ENCODE data around the gene EPB42.

Gene EPB42

DNA sequence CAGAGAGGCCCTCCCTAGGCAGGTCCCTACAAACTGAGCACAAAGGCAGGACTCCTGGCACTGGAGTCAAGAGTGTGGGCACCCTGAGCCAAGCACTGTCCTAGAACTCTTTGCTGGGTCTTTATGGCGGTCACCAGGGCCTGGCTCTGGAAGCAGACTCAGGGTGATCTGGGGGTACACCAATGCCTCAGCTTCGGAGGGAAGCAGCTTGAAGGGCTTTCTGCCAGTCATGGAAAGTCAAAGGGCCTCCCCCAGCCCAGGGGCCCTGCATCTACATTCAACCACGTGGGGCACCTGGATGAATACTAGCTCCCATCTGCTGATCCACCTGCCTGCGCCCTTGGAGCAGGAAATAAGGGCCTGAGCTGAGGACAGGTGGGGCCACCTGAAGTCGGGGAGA, 7.4 kb downstream of the EPB42 start:
- ATAC-seq (replicated peaks) (no peak), DNase-seq (no peak)
- Mint-ChIP-seq H3K27ac (no peak overlapping the region), H3K9me3 (no peaks in the 10 kb centered on the region), H3K4me1 (ENCODE audit: low read depth in 2 of 2) (no peaks in the 10 kb centered on the region), H3K4me3 (no peak overlapping the region), H3K27me3 (peaks cover 21 to 40% of the 10 kb centered on the region in 2 donors), H3K36me3 (ENCODE audit: insufficient read depth) (peaks cover 3% of the 10 kb centered on the region)

DNA sequence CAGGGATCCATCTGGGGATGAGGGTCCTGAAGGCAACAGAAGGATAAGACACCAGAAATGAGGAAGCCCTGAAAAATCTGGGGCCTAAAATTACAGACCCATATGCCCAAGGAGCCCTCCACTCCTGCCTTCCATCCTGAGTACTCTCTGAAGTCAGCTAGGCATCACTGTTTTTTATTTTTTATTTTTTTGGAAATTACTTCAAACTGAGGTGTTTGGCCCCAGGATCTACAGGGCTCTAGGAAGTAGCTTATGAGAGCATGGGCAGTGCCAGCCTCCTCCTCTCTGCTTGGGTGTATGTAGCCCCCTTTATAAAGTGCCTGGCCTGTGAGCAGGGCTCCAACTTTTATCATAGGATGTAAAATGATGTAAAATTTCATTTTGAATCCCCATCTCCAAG, 7.9 kb downstream of the EPB42 start:
- H3K36me3 Mint-ChIP-seq (ENCODE audit: insufficient read depth), result peaks cover 3% of the 10 kb centered on the region

DNA sequence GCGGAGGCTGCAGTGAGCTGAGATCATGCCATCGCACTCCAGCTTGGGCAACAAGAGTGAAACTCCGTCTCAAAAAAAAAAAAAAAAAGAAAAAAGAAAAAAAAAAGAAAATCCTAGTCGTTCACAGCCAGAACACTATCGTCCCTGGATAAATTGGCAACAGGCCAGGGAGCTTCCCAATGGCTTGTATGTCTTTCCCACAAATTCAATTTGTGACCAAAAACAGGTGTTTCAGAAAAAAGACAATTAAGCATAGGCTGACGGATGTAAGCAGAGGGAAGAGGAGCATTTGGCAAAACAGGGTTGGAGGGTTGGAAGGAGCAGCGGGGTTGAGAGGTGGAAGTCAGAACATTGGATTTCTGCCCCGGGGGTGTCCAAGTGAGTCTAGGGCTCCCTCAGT, 8.5 kb downstream of the EPB42 start:
- ATAC-seq (replicated peaks) (no peak), DNase-seq (no peak)
- Mint-ChIP-seq H3K36me3 (ENCODE audit: insufficient read depth) (peaks cover 3% of the 10 kb centered on the region), H3K9me3 (no peaks in the 10 kb centered on the region), H3K4me1 (ENCODE audit: low read depth in 2 of 2) (no peaks in the 10 kb centered on the region), H3K4me3 (no peak overlapping the region), H3K27me3 (peaks cover 24 to 51% of the 10 kb centered on the region in 2 donors), H3K27ac (no peak overlapping the region)

More for the DNA sequence above, 7.9 kb downstream of the EPB42 start:
- no peaks in the 10 kb centered on the region for H3K4me1 Mint-ChIP-seq (ENCODE audit: low read depth in 2 of 2)
- peaks cover 22 to 45% of the 10 kb centered on the region in 2 donors for H3K27me3 Mint-ChIP-seq
- DNase-seq, result no peak
- H3K4me3 Mint-ChIP-seq, result no peak overlapping the region
- ATAC-seq (replicated peaks), result no peak
- no peak overlapping the region for H3K27ac Mint-ChIP-seq
- H3K9me3 Mint-ChIP-seq, result no peaks in the 10 kb centered on the region

DNA sequence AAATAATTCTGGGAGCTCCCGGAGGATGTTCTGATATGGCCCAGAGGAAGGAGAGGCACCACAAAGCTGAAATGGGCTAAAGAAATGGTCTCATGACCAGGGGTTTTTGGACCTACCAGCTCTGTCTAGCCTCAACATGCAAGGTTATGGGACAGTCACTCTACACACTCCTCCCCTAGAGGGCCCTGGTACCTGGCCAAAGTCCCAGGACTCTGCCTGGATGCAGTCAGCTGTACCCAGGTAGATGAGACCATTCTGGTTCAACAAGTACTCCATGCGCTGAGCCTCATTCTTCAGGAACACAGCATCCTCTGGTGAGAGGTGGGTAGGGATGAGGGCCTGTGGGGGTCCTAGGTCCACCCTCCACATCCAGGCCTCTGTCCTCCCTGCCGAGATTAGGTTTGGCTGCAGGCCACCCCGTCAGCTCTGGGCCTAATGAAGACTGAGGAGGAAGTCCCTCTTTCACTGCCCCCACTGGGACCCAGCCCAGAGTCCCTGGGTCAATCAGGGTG, 9.5 kb downstream of the EPB42 start:
- peaks cover 3% of the 10 kb centered on the region for H3K36me3 Mint-ChIP-seq (ENCODE audit: insufficient read depth)
- no peak for ATAC-seq (replicated peaks)
- no peak for DNase-seq

DNA sequence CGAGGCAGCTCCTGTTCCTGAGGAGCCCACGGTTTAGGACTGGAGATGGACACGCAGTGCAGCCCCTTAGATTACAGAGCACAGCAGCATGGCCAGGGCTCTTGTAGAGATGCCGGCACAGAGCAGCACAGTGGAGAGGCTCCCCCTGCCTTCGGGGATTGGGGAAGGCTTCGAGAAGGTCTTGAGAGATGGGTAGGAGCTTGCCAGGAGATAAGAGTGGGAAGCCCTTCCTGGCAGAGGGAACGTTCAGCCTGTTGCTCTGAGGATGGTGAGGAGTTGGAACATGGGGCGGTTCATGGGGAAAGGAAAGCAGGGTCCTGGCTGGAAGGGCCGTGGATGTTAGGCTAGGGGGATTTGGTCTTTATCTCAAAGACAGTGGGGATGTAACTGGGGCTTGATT, 10.0 kb downstream of the EPB42 start:
- peaks cover 3% of the 10 kb centered on the region for H3K36me3 Mint-ChIP-seq (ENCODE audit: insufficient read depth)
- H3K27me3 Mint-ChIP-seq, result peaks cover 24 to 51% of the 10 kb centered on the region in 2 donors
- no peaks in the 10 kb centered on the region for H3K4me1 Mint-ChIP-seq (ENCODE audit: low read depth in 2 of 2)
- no peak for ATAC-seq (replicated peaks)
- no peaks in the 10 kb centered on the region for H3K9me3 Mint-ChIP-seq
- no peak overlapping the region for H3K27ac Mint-ChIP-seq
- no peak overlapping the region for H3K4me3 Mint-ChIP-seq
- no peak for DNase-seq

More for the DNA sequence above, 9.5 kb downstream of the EPB42 start:
- Mint-ChIP-seq H3K27me3 (peaks cover 24 to 51% of the 10 kb centered on the region in 2 donors), H3K27ac (no peak overlapping the region), H3K4me1 (ENCODE audit: low read depth in 2 of 2) (no peaks in the 10 kb centered on the region), H3K9me3 (no peaks in the 10 kb centered on the region), H3K4me3 (no peak overlapping the region)

DNA sequence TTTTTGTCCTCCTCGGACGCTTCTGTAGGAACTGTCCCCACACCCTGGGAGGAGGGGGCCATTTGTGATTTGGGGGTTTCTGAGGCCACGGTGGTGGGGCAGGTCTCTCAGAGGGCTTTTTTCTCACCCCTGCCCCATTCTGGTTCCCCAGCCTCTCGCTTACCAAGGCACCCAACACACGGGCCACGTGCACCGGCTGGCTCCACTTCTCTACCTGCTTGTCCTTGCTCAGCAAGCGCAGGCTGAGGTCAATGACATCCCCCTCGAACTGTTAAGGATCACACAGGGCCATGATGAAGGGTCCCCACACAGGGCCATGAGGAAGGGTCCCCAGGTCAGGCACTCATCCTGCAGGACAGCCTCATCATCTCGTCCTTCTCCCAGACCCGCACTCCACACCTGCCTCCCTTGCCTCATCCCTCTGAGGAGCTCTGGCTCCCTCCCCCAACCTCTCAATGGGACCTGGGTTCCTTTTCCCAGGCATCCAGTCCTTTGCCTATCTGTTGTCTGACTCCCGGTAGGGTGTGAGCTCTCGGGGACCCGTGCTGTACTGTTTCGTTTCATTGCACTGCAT, 10.6 kb downstream of the EPB42 start:
- Mint-ChIP-seq H3K4me3 (no peak overlapping the region), H3K27me3 (peaks cover 24 to 51% of the 10 kb centered on the region in 2 donors), H3K36me3 (ENCODE audit: insufficient read depth) (peaks cover 3% of the 10 kb centered on the region), H3K27ac (no peak overlapping the region), H3K9me3 (no peaks in the 10 kb centered on the region), H3K4me1 (ENCODE audit: low read depth in 2 of 2) (no peaks in the 10 kb centered on the region)
- no peak for ATAC-seq (replicated peaks)
- no peak for DNase-seq

DNA sequence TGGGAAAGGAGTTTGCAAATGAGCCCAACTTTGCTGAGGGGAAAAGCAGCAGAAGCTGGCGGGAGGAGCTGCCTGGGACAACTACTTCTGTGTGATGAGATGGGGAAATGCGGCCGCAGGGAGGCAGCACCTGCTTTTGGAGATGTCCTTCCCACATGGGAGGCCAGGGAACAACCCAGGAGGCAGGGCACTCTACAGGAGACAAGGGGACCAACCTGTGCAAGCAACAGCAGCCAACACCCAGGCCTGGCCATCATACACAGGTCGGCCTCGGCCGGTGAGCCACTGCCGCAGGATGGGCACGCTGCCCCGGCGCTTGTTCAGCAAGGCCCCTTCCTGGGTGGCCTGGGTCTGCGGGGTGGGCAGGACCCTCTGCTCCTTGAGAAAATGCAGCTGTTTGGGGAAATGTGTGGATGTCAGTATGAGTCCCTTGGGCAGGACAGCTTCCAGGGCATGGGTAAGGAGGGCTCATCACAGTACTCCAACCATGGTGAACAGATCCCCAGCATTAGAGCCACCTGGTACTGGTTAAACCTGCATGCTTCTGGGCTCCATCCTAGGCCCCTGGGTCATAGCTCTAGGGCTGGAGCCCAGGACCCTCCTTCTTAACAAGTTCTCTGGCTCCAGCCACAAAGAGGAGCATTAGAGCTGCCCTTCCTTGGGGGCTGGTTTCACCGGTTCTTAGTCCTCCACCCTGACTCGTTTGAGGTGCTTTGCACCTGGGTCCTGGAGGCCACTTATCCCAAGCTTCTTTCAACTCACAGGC, 11.6 kb downstream of the EPB42 start:
- H3K4me1 Mint-ChIP-seq (ENCODE audit: low read depth in 2 of 2), result peaks cover 2 to 3% of the 10 kb centered on the region in 2 donors
- no peaks in the 10 kb centered on the region for H3K9me3 Mint-ChIP-seq
- ATAC-seq (replicated peaks) (no peak), DNase-seq (no peak)
- H3K27me3 Mint-ChIP-seq, result peaks cover 24 to 49% of the 10 kb centered on the region in 2 donors
- no peak overlapping the region for H3K27ac Mint-ChIP-seq
- no peak overlapping the region for H3K4me3 Mint-ChIP-seq
- peaks cover 3% of the 10 kb centered on the region for H3K36me3 Mint-ChIP-seq (ENCODE audit: insufficient read depth)

DNA sequence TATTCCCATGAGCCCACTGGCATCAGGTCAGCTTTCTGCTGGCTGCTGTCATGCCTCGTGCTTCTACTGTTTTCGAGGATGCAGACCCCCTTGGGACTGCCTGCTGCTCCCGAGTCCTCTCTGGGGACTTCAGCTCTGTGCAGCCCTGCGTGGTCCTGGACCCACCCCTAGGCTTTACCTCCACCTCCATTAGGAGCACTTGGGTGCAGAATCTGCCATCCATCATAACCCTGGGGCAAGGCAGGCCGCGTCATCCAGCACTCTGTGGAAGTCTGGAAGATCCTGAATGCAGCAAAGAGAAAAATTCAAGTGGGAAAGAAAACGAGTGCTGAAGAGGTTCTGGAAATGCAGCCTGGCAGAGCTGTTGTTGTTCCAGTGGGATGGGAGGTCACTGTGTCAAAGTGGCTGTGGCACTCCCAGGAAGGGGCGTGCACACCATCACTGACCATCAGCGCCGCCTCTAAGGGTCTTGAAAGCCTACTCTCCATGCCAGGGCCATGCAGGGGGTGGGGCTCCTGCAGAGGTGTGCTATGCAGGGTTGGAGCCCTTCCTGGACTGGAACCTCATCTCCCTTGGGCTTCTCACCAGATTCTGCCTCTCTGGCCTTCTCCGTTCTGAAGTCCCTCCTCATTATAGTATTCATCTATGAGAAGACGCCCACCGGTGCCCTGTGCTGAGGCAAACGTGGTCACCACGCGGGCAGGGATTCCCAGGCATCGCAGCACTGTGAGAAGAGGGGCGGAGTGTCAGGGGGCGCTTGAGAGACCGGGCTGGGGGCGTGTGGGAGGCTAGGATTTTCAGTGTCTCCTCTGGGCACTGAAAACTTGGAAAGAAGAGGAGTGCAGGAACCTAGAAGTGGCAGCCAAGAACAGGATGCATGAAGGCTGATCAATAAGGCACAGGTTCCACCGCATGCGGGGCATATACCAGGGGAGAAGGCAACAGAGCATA, 12.5 kb downstream of the EPB42 start:
- H3K36me3 Mint-ChIP-seq (ENCODE audit: insufficient read depth), result peaks cover 3% of the 10 kb centered on the region
- peaks cover 3 to 5% of the 10 kb centered on the region in 2 donors for H3K4me1 Mint-ChIP-seq (ENCODE audit: low read depth in 2 of 2)
- no peak overlapping the region for H3K4me3 Mint-ChIP-seq
- no peaks in the 10 kb centered on the region for H3K9me3 Mint-ChIP-seq
- H3K27ac Mint-ChIP-seq, result no peak overlapping the region
- DNase-seq (no peak), ATAC-seq (replicated peaks) (no peak)
- peaks cover 24 to 41% of the 10 kb centered on the region in 2 donors for H3K27me3 Mint-ChIP-seq

DNA sequence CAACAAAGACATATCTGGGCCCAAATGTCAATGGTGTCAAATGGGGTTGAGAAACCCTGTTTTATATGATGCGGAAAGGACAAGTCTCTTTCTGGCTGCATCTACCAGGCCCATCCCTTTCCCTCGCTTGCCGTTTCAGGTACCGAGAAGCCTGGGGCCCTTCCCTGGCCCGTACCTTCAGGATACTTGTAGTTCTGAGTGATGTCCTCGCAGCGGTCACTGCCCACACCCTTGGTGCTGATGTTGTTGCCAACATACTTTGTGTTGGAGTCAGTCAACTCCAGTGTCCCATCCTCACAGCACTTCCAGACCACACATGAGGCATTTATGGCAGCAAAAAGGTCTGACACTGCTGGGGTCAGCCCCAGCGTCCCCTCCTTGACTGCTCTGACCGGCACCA, 13.8 kb downstream of the EPB42 start:
- no peaks in the 10 kb centered on the region for H3K9me3 Mint-ChIP-seq
- no peak for ATAC-seq (replicated peaks)
- H3K27me3 Mint-ChIP-seq, result peaks cover 24 to 41% of the 10 kb centered on the region in 2 donors

DNA sequence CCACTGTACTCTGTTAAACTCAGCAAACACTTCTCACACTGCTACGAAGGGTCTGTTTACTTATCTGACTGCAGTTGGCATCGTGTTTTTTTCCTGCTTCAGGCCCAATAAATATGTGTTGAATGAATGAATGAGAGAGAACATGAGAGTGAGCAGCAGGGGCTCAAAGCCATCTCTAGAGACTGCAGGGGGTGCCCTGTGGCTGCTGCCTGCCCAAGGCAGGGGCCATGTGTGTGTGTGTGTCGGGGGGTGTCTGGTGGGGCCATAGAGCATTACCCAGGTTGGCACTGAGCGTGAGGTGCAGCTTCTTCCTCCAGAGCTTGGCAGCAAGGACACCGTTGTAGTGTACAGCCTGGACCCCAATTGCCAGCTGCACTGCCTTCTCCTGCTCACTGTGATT, 14.8 kb downstream of the EPB42 start:
- Mint-ChIP-seq H3K27me3 (peaks cover 23 to 38% of the 10 kb centered on the region in 2 donors), H3K4me1 (ENCODE audit: low read depth in 2 of 2) (peaks cover 3 to 5% of the 10 kb centered on the region in 2 donors), H3K27ac (no peak overlapping the region), H3K4me3 (no peak overlapping the region), H3K36me3 (ENCODE audit: insufficient read depth) (peaks cover 7% of the 10 kb centered on the region), H3K9me3 (no peaks in the 10 kb centered on the region)
- no peak for DNase-seq
- ATAC-seq (replicated peaks), result no peak

More for the DNA sequence above, 13.8 kb downstream of the EPB42 start:
- peaks cover 3 to 5% of the 10 kb centered on the region in 2 donors for H3K4me1 Mint-ChIP-seq (ENCODE audit: low read depth in 2 of 2)
- H3K27ac Mint-ChIP-seq, result no peak overlapping the region
- DNase-seq, result no peak
- no peak overlapping the region for H3K4me3 Mint-ChIP-seq
- peaks cover 3% of the 10 kb centered on the region for H3K36me3 Mint-ChIP-seq (ENCODE audit: insufficient read depth)

DNA sequence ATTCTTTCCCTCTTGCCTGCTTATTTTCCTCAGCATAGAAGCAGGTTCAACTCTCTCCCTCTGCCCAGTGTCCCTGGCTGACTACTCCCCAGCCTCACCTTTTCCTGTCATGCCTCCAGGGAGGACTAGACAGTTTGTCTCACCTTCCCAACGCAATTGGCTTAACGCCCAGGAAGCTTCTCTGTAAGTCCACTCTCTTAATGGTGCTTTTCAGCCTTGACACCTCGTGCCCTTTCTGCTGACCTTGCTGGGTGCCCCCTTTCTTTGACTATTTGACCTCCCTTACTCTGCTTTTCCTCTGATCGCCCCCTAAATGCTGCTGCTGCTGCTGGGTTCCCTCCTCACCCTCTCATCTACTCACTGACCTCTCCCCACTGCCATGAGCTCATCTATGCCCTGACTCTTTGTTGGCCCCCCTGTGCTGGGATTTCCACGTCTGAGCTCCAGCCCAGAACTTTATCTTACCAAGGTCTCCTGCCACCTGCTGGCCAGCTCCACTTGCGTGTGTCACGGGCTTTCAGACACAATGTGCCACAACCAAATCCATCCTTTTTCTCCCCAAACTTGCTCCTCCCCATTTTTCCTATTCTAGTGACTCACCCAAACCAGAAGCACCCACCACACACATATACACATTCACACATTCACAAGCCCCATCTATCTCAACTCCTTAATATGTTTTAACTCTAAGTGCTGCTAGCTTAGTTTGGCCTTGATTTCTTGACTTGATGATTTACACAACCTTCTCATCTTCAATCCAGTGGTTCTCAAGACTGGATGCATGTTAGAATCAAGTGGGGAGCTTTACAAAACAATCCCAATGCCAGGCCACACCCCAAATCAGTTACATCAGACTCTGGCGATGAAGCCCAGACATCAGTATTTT, 16.6 kb downstream of the EPB42 start:
- Mint-ChIP-seq H3K4me1 (ENCODE audit: low read depth in 2 of 2) (peaks cover 3 to 5% of the 10 kb centered on the region in 2 donors), H3K4me3 (no peak overlapping the region), H3K36me3 (ENCODE audit: insufficient read depth) (peaks cover 4% of the 10 kb centered on the region), H3K9me3 (no peaks in the 10 kb centered on the region), H3K27me3 (peaks cover 13 to 20% of the 10 kb centered on the region in 2 donors), H3K27ac (peak overlapping the region in 1 of 2 donors; percentile 11)
- peak; percentile 13 to 27 (median 21) for DNase-seq
- ATAC-seq (replicated peaks), result peak; percentile 68

DNA sequence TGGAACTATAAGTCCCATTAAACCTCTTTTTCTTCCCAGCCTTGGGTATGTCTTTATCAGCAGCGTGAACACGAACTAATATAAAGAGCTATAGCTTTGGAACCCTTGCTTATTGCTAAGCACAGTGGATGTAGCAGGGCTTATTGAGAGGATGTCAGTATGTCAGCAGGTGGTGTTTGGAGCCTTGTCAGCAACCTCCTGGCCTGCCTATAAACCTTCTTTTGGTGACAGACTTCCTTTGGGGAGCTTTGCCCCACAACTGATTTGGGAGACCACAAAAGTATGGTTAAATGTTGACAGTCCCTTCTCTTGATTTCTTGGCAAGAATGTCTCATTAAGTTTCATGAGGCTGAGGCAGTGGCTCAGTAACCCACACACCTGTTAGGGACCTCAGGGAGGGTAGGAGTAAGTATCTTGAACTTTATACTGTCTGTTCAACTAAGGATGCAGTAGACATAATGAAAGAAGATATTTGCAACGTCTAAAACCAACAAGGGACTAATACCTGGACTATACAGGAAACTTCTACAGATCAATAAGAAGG, 20.8 kb downstream of the EPB42 start:
- DNase-seq (no peak), ATAC-seq (replicated peaks) (no peak)
- Mint-ChIP-seq H3K36me3 (ENCODE audit: insufficient read depth) (peaks cover 31% of the 10 kb centered on the region), H3K4me1 (ENCODE audit: low read depth in 2 of 2) (peaks cover 3 to 9% of the 10 kb centered on the region in 2 donors), H3K27ac (no peak overlapping the region), H3K4me3 (no peak overlapping the region), H3K9me3 (no peaks in the 10 kb centered on the region), H3K27me3 (no peaks in the 10 kb centered on the region)

All from effector memory CD8-positive, alpha-beta T cell (primary cell).